Liver (tissue), 3 donors: ENCODE results near the gene TPRN.

Experiments used
- CTCF ChIP-seq: fragments of 150-350 bp; IDR thresholded peaks from 2 replicates; pipeline ENCODE4 v1.5.1; 2017; ENCODE audit warnings: improper control_type of control experiment, low read depth, low read length; ENCODE audit not compliant: missing input control
- EGR1 ChIP-seq, 2 donors: IDR thresholded peaks; 2 replicates each; pipeline ENCODE4 v1.6.1; 2016 to 2018; ENCODE audit warnings: antibody characterized with exemption in 2 of 2, low read depth in 2 of 2
- FOXA1 ChIP-seq: IDR thresholded peaks from 2 replicates; pipeline ENCODE4 v1.6.1; 2016; ENCODE audit warnings: antibody characterized with exemption
- GABPA ChIP-seq, 2 donors: IDR thresholded peaks in 1 of 2; conservative IDR thresholded peaks in 1 of 2; 2 replicates each; pipeline ENCODE4 v1.6.1; 2016; ENCODE audit warnings: antibody characterized with exemption in 2 of 2, mild to moderate bottlenecking in 1 of 2, moderate library complexity in 1 of 2
- JUND ChIP-seq, 2 donors: IDR thresholded peaks; 2 replicates each; pipeline ENCODE4 v1.6.1; 2016; ENCODE audit warnings: antibody characterized with exemption in 2 of 2
- MAX ChIP-seq: IDR thresholded peaks from 2 replicates; pipeline ENCODE4 v1.6.1; 2016; ENCODE audit warnings: antibody characterized with exemption
- RAD21 ChIP-seq, 2 donors: IDR thresholded peaks; 2 replicates each; pipeline ENCODE4 v1.6.1; 2016; ENCODE audit warnings: antibody characterized with exemption in 2 of 2, mild to moderate bottlenecking in 2 of 2
- REST ChIP-seq: IDR thresholded peaks from 2 replicates; pipeline ENCODE4 v1.6.1; 2016; ENCODE audit warnings: antibody characterized with exemption, mild to moderate bottlenecking
- RXRA ChIP-seq, 2 donors: IDR thresholded peaks; 2 replicates each; pipeline ENCODE4 v1.6.1; 2017 to 2018; ENCODE audit warnings: antibody characterized with exemption in 2 of 2, mild to moderate bottlenecking in 1 of 2
- SP1 ChIP-seq: IDR thresholded peaks from 2 replicates; pipeline ENCODE4 v1.6.1; 2018; ENCODE audit warnings: antibody characterized with exemption, mild to moderate bottlenecking
- TAF1 ChIP-seq: conservative IDR thresholded peaks from 2 replicates; pipeline ENCODE4 v1.6.1; 2016; ENCODE audit warnings: antibody characterized with exemption, mild to moderate bottlenecking
- YY1 ChIP-seq: IDR thresholded peaks from 2 replicates; pipeline ENCODE4 v1.6.1; 2016; ENCODE audit warnings: antibody characterized with exemption, mild to moderate bottlenecking
- TF ChIP-seq, protein P1 (sequence below): IDR thresholded peaks from 2 replicates; pipeline ENCODE4 v1.6.1; 2016; ENCODE audit warnings: antibody characterized with exemption
- TF ChIP-seq, protein P2 (sequence below): IDR thresholded peaks from 2 replicates; pipeline ENCODE4 v1.6.1; 2016; ENCODE audit warnings: antibody characterized with exemption
- donor health status: healthy.
- donor health status: healthy.

DNA sequence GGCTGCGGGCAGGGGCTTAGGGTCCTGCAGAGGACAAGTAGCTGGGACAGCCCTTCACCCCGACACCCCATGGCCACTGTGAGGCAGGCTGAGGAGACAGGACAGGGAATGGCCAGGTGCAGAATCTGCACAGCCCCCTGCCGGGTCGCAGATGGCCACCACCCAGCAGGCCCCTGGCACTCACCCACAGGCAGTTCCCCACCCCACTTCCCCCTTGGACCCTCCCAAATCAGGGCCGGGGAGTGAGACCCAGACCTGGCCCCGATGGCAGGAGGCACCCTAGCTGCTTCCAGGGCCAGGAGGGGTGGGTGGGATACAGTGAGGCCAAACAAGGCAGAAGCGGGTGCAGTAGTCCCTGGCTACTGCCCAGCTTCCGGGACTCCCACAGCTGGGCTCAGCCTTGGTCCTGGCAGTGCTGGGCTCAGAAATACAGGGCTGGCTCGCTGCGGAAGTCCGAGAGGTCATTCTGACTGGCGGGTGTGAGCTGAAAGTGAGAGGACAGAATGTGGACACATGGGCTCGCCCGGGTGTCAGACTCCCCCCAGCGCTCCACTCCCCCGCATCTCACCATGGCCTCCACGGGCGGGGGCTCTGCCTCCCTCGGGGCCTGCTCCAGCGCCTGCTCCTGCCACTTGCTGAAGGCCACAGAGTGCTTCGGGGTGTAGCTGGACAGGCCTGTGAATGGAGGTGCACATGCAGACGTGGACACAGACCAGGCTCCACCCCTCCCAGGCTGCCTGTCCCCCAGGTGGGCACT, 8.7 kb downstream of the TPRN start:
- no peak for TF ChIP-seq CTCF
- TF ChIP-seq GABPA (IDR thresholded peaks at IDR 0.05 in 1 of 2, conservative IDR thresholded peaks at IDR 0.05 in 1 of 2) = no peak
- no peak for TF ChIP-seq SP1
- TF ChIP-seq FOXA1 = no peak
- TF ChIP-seq EGR1 (IDR thresholded peaks at IDR 0.05; ENCODE audit: low read depth in 2 of 2) = no peak
- no peak for TF ChIP-seq RAD21 (IDR thresholded peaks at IDR 0.05)
- TF ChIP-seq TAF1 = no peak
- TF ChIP-seq JUND (IDR thresholded peaks at IDR 0.05) = no peak
- TF ChIP-seq, protein P1, sequence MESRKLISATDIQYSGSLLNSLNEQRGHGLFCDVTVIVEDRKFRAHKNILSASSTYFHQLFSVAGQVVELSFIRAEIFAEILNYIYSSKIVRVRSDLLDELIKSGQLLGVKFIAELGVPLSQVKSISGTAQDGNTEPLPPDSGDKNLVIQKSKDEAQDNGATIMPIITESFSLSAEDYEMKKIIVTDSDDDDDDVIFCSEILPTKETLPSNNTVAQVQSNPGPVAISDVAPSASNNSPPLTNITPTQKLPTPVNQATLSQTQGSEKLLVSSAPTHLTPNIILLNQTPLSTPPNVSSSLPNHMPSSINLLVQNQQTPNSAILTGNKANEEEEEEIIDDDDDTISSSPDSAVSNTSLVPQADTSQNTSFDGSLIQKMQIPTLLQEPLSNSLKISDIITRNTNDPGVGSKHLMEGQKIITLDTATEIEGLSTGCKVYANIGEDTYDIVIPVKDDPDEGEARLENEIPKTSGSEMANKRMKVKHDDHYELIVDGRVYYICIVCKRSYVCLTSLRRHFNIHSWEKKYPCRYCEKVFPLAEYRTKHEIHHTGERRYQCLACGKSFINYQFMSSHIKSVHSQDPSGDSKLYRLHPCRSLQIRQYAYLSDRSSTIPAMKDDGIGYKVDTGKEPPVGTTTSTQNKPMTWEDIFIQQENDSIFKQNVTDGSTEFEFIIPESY = no peak
- TF ChIP-seq MAX = no peak
- TF ChIP-seq RXRA (IDR thresholded peaks at IDR 0.05) = no peak
- TF ChIP-seq REST = no peak
- TF ChIP-seq, protein P2, sequence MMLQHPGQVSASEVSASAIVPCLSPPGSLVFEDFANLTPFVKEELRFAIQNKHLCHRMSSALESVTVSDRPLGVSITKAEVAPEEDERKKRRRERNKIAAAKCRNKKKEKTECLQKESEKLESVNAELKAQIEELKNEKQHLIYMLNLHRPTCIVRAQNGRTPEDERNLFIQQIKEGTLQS = no peak
- TF ChIP-seq YY1 = no peak
